NCI-H526 (cell line): Measurements from ENCODE around the gene F12.
A peak's percentile ranks its signal among the peaks of the same experiment; 100 is the strongest.

ENCODE experiments used
- DNase-seq, 2 experiments: peaks; one replicate each; lab custom pipeline; 2025; lab: John Stamatoyannopoulos, UW

F12 gene

DNA sequence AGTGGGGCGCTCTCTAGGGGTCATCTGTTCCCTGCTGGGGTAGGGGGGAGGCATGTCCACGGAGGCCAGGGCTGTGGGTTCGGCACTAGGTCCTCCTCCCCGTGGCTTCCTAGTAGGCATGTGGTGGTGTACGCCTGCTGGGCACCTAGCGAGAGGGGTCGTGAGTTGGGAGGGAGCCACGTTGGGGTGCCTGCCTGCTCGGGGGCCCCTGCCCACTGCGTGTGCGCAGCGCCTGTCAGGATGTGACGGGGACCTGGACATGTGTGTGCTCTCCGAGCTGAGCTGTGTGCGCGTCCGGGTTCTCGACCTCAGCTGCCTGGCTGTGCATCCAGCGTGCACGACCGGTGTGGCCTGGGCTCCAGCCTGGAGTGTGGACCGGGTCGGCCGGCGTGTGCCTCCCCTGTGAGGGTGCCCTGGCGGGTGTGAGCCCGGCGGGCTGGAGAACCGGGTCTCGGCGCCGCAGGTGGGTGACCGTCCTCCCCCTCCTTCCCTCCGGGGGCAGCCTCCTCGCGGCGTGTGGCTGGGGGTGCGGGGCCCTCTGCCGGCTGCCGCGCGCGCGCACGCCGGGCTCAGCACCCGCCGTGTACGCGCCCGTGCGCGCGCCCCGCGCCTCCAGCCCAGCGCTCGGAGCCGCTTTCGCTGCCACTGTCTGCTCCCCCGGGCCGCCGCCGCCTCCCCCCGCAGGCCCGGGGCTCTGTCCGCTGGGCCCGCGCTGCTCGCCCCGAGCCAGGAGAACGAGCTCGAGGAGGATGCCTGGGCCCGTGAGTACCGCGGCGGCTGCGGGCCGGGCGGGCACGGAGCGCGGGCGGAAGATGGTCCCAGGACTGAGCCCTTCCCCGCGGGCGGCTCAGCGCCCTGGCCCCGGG lies 37.1 kb upstream of the F12 start, which contains the start of gene PRR7:
Gene PRR7 (plus strand): TSS at position 615 of the 866 bp plus-strand sequence. CDS start 8,254 bp downstream, outside the sequence.
- DNase-seq = peak in 1 of 2 experiments; percentile 79

- no peak for DNase-seq
Observed at GRCh38 chr5:177445917-177446199, 36.5 kb upstream of the F12 start.

DNA sequence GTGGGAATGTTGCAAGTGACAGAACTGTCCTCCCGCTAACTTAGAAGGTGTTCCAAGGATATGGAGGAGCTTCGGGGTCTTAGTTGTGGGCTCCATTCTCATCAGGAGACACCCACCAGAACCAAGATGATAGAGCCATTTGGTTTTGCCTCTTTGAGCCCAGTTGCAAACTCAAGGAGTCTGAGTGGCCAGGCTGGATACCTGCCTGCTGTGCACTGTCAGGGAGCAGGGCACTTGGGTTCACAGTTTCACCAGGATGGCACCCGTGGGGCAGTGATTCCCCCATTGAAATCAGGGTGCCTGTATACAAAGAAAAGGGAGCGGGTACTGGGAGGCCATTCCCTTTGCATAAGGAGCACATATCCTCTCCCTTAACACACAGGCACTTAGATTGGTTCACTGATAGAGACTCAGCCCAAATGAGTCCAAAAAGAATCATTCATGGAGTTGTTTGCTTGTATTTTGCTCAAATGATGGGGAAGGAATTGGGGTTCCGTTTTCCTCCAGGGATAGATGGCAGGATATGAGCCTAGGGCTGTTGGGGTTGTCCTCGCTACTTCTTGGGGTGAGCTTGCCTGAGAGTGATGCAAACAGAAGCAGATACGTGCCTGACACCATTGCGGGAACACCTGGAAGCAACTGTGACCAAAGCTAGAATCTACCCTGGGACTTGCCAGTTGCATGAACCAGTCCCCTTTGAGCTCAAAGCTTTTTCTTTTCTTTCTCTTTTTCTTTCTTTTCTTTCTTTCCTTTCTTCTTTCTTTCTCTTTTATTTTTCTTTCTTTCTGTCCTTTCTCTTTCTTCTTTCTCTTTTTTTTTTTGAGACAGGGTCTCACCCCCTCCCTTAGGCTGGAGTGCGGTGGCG lies 35.9 kb upstream of the F12 start:
- DNase-seq = no peak

DNA sequence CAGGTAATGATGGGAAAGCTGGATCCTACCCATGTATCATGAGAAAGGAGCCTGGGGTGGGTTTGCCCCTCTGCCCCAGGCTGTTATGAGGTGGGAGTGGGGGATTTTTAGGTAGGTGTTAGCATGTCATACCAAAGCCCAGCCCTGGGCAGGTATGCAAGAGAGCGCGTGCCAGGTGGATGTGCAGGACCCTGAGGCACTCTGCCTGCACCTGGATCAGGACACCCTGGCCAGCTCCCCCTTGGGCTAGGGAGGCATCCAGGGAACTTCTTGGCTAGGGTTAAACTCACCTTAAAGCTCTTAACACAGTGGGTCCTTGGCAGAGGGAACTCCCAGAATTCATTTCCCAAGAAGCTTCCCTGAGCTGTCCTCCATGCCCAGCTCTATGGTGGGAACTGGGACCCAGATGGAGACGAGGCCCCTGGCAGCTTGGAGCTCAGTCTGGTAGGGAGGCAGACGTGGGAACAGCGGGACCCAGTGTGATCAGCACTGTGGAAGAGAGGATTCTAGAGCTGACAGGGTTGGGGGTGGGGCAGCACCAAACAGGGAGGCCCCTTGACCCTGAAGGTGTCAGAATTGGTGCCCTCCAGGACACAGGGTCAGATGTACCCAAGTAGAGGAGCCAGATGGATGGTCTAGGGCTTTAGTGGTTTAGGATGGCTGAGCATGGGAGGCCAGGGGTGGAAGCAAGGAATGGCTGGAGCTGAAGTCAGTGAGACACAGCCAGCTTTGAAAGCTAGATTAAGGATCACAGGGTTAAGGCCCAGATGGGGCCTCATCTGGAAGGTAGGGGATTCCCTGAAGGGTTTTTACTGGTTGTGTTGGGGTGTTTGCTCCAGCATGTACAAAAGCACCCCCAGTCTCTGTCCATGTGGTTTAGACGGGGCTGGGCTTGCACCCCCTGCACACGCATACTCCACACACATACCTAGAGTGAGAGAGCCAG lies 35.0 kb upstream of the F12 start:
- no peak for DNase-seq

- DNase-seq = no peak
Observed at GRCh38 chr5:177443144-177443983, 34.0 kb upstream of the F12 start.

DNA sequence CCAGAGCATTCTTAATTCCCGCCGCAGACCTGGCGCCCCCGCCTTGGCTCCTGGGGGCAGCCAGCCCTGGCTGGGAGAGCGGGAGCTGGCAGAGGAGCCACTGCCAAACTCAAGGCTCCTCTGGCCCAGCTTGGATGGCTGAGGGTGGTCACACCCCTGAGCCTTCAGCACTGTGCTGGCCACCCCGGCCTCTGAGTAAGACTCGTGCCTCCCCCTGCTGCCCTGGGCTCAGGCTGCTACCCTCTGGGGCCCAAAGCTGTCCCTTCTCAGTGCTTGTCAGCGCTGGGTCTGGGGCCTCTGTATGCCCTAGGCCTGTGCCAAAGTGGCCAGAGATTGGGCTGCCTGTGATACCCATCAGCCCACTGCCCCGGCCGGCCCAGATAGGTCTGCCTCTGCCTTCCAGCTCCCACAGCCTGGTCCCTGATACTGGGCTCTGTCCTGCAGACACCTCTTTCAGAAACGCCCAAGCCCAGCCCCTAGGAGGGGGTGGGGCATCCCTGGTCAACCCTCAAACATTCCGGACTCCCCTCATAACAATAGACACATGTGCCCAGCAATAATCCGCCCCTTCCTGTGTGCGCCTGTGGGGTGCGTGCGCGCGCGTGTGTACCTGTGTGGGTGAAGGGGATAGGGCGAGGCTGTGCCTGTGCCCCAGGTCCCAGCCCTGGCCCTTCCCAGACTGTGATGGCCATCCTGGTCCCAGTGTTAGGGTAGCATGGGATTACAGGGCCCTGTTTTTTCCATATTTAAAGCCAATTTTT lies 32.9 kb upstream of the F12 start:
- no peak for DNase-seq

DNA sequence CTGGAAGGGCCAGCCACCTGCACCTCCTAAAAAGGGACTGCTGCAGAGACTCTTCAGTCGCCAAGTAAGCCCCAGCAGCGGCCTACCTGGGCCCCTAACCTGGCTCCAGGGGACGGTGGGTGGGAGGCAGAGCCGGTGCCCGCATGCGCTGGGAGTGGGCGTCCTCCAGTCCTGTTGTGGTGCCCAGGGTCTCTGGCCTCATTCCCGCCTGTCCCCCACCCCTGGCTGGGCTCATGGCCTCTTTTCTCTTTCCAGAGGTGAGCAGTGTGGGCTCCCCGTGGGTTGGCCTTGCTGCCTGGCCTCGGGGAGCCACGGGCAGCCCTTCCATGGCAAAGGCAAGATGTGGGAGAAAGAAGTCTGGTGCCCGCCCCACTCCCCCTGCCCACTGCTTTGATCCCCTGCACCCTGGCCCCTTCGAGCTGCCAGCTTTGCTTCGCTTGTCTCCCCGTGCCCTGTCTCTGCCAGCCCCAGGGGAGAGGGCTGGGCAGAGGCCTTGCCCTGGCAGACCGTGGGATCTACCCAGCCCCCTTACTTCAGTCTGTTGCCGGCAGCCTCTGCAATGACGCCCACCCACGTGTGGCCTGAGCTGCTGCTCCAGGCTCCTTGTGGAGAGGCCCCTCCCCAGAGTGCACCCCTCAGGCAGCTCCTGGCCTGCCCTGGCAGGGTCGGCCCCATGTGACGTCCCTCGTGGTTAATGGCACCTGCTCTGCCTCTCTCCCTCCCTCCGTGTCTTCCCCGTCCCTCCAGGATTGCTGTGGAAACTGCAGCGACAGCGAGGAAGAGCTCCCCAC lies 31.8 kb upstream of the F12 start:
- DNase-seq = no peak

DNA sequence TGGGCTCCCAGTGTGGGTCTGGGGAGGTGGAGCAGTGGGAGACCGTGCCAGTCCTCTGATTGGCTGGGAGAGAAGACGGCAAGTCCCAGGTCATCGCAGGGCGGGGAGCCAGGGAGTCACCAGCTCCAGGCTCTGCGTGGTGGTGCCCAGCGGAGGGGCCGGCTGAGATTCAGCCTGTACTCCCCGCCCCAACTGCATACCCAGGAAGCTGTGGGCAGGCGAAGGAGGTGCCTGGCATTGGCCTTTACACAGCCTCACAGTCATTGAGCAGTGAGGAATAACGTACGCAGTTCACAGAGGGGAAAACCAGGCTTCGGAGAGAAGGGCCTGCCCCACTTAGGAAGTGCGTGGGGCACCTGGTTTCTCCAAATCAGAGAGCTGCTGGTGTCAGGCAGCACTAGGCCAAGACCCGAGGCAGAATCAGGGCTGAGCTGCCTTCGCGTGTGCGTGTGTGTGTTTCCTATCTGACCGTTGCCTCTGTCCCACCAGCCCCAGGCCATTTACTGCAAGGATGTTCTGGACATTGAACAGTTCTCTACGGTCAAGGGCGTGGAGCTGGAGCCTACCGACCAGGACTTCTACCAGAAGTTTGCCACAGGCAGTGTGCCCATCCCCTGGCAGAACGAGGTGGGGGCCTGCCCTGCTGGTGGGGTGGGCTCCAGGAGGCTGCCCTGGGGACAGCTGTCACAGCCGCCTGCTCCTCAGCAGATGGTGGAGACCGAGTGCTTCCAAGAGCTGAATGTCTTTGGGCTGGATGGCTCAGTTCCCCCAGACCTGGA lies 31.0 kb upstream of the F12 start:
- no peak for DNase-seq

- no peak for DNase-seq
Observed at GRCh38 chr5:177439518-177440053, 30.2 kb upstream of the F12 start.

GRCh38 chr5:177438468-177438867 lies 29.1 kb upstream of the F12 start:
- DNase-seq = no peak

DNA sequence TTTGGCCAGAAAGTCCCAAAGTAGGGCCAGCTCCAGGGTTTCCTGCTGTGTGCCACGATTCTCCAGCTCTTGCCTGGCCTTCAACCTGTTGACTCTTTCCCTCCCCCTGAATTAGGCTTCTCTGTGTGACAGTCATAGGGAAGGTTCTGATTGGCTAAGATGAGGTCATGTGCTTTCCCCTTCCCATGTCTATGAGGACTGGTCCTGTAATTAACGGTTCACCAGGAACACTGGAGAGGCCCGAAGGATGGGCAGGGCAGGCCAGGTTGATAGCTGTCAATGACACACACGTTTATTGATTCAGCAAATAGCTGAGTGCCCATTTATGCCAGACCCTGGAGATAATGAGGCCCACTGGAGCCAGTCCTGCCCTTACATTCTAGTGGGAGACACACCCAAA lies 28.3 kb upstream of the F12 start:
- no peak for DNase-seq

DNA sequence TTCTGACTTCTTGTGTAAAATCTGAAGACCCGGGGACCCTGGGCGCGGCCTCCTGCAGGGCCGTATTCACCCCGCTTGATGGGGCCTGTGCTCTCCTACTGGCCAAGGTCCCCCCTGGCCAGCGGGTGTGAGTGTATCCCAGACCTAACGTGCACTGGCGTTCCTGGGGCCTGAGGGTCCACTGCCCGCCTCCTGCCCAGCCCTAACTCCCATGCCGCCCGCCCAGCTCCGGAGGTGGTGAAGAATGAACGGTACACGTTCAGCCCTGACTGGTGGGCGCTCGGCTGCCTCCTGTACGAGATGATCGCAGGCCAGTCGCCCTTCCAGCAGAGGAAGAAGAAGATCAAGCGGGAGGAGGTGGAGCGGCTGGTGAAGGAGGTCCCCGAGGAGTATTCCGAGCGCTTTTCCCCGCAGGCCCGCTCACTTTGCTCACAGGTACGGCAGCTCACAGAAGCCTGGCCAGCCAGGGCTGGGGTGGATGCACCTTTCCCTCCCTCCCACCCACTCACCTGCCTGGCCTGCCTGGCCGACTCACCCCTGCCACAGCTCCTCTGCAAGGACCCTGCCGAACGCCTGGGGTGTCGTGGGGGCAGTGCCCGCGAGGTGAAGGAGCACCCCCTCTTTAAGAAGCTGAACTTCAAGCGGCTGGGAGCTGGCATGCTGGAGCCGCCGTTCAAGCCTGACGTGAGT lies 26.6 kb upstream of the F12 start:
- no peak for DNase-seq

- DNase-seq = no peak
Observed at GRCh38 chr5:177434942-177435738, 25.8 kb upstream of the F12 start.

- DNase-seq = no peak
Observed at GRCh38 chr5:177434437-177434836, 25.1 kb upstream of the F12 start.

DNA sequence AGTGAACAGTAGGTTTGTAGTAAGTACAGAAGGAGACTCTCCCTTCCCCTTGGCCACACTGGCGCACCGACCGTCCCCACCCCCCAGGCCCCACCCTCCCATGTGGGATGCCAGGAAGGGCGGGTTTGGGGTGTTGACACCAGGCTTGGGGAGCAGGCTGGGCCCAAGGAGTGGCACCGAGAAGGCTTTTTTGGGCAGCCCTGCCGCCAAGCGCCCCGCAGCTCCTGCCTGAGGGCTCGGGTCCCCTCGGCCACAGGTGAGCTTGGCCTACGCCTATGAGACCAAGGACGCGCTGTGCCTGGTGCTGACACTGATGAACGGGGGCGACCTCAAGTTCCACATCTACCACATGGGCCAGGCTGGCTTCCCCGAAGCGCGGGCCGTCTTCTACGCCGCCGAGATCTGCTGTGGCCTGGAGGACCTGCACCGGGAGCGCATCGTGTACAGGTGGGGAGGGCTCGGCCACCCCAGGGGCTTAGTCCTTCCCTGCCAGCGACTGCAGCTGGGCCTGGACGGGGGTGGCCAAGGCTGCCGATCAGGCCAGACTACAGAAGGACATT lies 24.4 kb upstream of the F12 start:
- no peak for DNase-seq

- no peak for DNase-seq
Observed at GRCh38 chr5:177432839-177433657, 23.7 kb upstream of the F12 start.
